BLaER1 treated with 17β-estradiol and CSF1 and Interleukin-3, amounts not matched to agents 10 nM and 100 nM (cell line): ENCODE data around the gene STAC3.

Source experiments
- H3K27ac ChIP-seq, 11 experiments: shearing (Covaris generic); formaldehyde crosslinking; 2 replicates each; pipeline ENCODE4 v1.8.1; 2022
- H3K27me3 ChIP-seq, 11 experiments: shearing (Covaris generic); formaldehyde crosslinking; 2 replicates each; pipeline ENCODE4 v1.8.1; 2022
- H3K36me3 ChIP-seq, 11 experiments: shearing (Covaris generic); formaldehyde crosslinking; 2 replicates each; pipeline ENCODE4 v1.8.1; 2022
- H3K4me1 ChIP-seq, 10 experiments: shearing (Covaris generic); formaldehyde crosslinking; 2 replicates each; pipeline ENCODE4 v1.8.1; 2022
- H3K4me2 ChIP-seq, 11 experiments: shearing (Covaris generic); formaldehyde crosslinking; 2 replicates each; pipeline ENCODE4 v1.8.1; 2022
- H3K4me3 ChIP-seq, 10 experiments: shearing (Covaris generic); formaldehyde crosslinking; 2 replicates each; pipeline ENCODE4 v1.8.1; 2022
- H3K9ac ChIP-seq, 11 experiments: shearing (Covaris generic); formaldehyde crosslinking; 2 replicates each; pipeline ENCODE4 v1.8.1; 2022
- H3K9me3 ChIP-seq, 11 experiments: shearing (Covaris generic); formaldehyde crosslinking; replicated peaks in 1 of 11; 2 replicates each; pipeline ENCODE4 v1.8.1; 2022
- H4K20me1 ChIP-seq, 11 experiments: shearing (Covaris generic); formaldehyde crosslinking; 2 replicates each; pipeline ENCODE4 v1.8.1; 2022
- Cebpa-rat ChIP-seq, 11 experiments: shearing (Covaris generic); IDR thresholded peaks; 2 replicates each; pipeline ENCODE4 v1.8.1; 2022

The STAC3 gene

DNA sequence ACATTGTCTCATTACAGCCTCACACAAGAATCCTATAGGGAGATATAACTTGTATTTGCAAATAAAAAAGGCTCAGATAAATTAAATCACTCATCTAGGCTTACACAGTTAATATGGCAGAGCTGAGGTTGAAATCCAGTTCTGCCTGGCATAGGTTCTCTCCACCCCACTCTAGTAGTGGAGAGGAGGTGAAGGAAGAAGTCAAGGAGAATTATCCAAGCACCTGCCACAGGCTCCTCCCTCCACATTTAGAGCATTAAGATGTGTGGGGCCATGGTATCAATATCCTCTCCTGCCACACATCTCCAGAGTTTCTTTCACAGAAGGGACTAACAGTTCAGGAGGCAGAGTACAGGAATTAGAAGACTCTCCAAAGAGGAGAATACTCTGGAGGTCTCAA lies 22.5 kb upstream of the STAC3 start:
- H3K9me3 ChIP-seq = peaks cover 0 to 7% (median 0%) of the 10 kb centered on the region in 11 experiments; a peak in 3 of 22 replicates
- no peaks in the 10 kb centered on the region for H3K27me3 ChIP-seq
- no peak overlapping the region for H3K4me3 ChIP-seq
- 0 out of 22 replicates have a peak overlapping the region, but pooled peaks of 1 of the 11 experiments have one; percentile 14 for H3K27ac ChIP-seq
- H3K9ac ChIP-seq = no peak overlapping the region; a peak in 1 of 22 replicates
- peaks cover 64 to 97% (median 87%) of the 10 kb centered on the region in 11 experiments for H3K36me3 ChIP-seq
- no peak for TF ChIP-seq Cebpa-rat (IDR thresholded peaks at IDR 0.05)
- H3K4me1 ChIP-seq = peaks cover 0 to 27% (median 12%) of the 10 kb centered on the region in 10 experiments; a peak in 15 of 20 replicates
- H4K20me1 ChIP-seq = no peaks in the 10 kb centered on the region
- H3K4me2 ChIP-seq = no peak overlapping the region

DNA sequence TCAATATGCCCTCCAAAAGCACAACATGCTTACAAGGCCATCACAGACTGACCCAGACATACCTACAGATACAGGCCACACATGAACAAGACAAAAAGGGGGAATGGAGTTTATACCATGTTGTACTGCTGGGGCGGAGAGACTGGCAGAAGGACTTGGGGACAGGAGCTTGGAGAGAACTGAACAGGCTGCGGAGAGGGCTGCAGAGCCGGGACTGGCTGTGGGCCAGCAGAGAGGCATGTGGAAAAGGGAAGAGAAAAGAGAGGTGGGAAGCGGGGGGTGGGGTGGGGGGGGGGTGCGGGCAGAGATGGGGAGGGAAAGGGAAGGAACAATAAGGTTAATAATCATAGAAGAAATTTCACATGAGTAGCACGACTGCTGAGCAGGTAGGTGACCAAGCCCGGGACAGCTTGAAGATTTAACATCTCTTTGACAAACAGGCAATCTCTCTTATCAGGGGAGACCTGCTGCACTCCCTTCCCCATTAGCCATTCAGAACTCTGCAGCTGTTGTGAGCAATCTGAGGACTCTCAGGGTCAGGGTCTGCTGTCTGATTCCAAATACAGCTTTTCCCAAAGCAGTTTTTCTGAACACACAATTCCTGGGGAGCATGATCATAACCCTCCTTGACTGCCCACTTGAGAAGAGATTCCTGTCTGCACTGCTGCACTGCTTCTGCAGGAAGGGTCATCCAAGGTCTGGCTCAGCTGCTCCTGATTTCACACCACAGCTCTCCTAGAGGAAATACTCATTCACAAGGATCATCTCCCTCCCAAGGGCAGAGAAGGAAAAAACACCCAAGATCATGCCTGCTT lies 21.6 kb upstream of the STAC3 start:
- Histone ChIP-seq H3K9ac (peak overlapping the region in 2 of 11 experiments; percentile 4 to 19; a peak in 1 of 22 replicates), H3K36me3 (peaks cover 62 to 97% (median 87%) of the 10 kb centered on the region in 11 experiments), H3K4me3 (no peak overlapping the region), H4K20me1 (no peaks in the 10 kb centered on the region), H3K27ac (0 out of 22 replicates have a peak overlapping the region, but pooled peaks of 1 of the 11 experiments have one; percentile 14), H3K27me3 (no peaks in the 10 kb centered on the region), H3K4me2 (peak overlapping the region in 2 of 11 experiments; percentile 23 to 24; a peak in 1 of 22 replicates), H3K9me3 (peaks cover 0 to 7% (median 0%) of the 10 kb centered on the region in 11 experiments; a peak in 3 of 22 replicates), H3K4me1 (peaks cover 0 to 25% (median 14%) of the 10 kb centered on the region in 10 experiments; a peak in 13 of 20 replicates)
- TF ChIP-seq Cebpa-rat (IDR thresholded peaks at IDR 0.05) = no peak

DNA sequence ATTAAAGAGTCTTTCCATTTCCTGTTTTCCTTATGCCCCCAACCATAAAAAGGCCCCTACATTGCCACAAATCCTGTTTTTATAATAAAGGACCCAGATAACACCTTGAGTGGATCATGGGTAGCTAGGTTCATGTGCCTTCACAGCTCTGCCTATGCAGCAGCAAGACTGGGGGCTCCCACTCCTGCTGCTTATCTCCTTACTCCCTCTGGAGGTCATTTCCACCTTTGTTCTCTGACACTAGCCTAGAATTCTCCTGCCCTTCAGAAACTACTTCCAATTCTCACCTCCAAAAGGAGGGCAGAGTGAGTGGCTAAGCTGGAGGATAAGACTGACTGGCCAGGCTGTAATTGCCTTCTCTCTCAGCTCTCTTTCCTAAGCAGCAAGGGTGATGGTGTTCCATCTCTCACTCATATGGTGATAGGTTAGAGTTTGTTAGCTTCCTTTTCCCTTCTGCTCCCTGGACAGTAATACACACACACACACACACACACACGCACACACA lies 20.0 kb upstream of the STAC3 start:
- peaks cover 0 to under 1% (median 0%) of the 10 kb centered on the region in 11 experiments; a peak in 2 of 22 replicates for H3K9me3 ChIP-seq
- H3K4me1 ChIP-seq = peaks cover 0 to 21% (median 12%) of the 10 kb centered on the region in 10 experiments; a peak in 13 of 20 replicates
- H3K27ac ChIP-seq = no peak overlapping the region; a peak in 1 of 22 replicates
- no peak overlapping the region for H3K4me3 ChIP-seq
- no peak for TF ChIP-seq Cebpa-rat (IDR thresholded peaks at IDR 0.05)
- H3K9ac ChIP-seq = no peak overlapping the region
- H3K27me3 ChIP-seq = no peaks in the 10 kb centered on the region
- H4K20me1 ChIP-seq = no peaks in the 10 kb centered on the region
- peaks cover 64 to 98% (median 87%) of the 10 kb centered on the region in 11 experiments for H3K36me3 ChIP-seq
- no peak overlapping the region for H3K4me2 ChIP-seq

GRCh38 chr12:57268264-57268663 lies 17.3 kb upstream of the STAC3 start:
- no peaks in the 10 kb centered on the region for H3K27me3 ChIP-seq
- H3K4me1 ChIP-seq = peaks cover 19 to 40% (median 30%) of the 10 kb centered on the region in 10 experiments
- no peaks in the 10 kb centered on the region; a peak in 1 of 22 replicates for H4K20me1 ChIP-seq
- H3K36me3 ChIP-seq = peaks cover 60 to 89% (median 77%) of the 10 kb centered on the region in 11 experiments
- peak overlapping the region in 6 of 11 experiments; percentile 3 to 44 (median 13); a peak in 4 of 22 replicates for H3K27ac ChIP-seq
- H3K4me3 ChIP-seq = no peak overlapping the region
- H3K9me3 ChIP-seq = no peaks in the 10 kb centered on the region
- TF ChIP-seq Cebpa-rat (IDR thresholded peaks at IDR 0.05) = no peak
- peak overlapping the region in 5 of 11 experiments; percentile 13 to 66 (median 59); a peak in 8 of 22 replicates for H3K4me2 ChIP-seq
- peak overlapping the region in 3 of 11 experiments; percentile 3 to 14 (median 8); a peak in 3 of 22 replicates for H3K9ac ChIP-seq

DNA sequence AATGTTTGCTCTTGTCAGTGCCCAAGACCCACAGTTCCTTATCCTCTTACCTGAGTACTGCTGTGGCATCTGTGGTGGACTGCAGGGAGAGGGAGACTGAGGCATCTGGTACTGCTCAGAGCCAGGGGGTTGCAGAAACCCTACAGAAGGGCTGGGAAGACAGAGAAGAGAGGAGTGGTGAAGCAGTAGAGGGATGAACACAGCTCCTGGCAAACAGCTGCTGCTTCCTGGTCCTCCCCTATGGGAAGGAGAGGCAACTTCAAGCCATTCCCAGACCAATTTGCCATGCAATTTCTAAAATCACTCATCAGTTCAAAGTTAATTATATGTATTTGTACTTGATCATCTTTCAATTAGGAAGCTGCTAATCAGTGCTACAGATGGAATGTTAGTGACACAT lies 15.7 kb upstream of the STAC3 start:
- Histone ChIP-seq H3K4me1 (peaks cover 22 to 38% (median 28%) of the 10 kb centered on the region in 10 experiments), H3K27me3 (no peaks in the 10 kb centered on the region), H3K4me2 (no peak overlapping the region), H4K20me1 (no peaks in the 10 kb centered on the region; a peak in 1 of 22 replicates), H3K4me3 (no peak overlapping the region), H3K27ac (0 out of 22 replicates have a peak overlapping the region, but pooled peaks of 1 of the 11 experiments have one; percentile 14), H3K9ac (no peak overlapping the region), H3K36me3 (peaks cover 63 to 91% (median 77%) of the 10 kb centered on the region in 11 experiments), H3K9me3 (no peaks in the 10 kb centered on the region)
- TF ChIP-seq Cebpa-rat (IDR thresholded peaks at IDR 0.05) = no peak

- peak overlapping the region in 1 of 11 experiments; percentile 59; a peak in 2 of 22 replicates for H3K27ac ChIP-seq
- H3K9ac ChIP-seq = peak overlapping the region in 3 of 11 experiments; percentile 22 to 28 (median 23); a peak in 5 of 22 replicates
- H3K36me3 ChIP-seq = peaks cover 70 to 91% (median 83%) of the 10 kb centered on the region in 11 experiments
- H3K4me2 ChIP-seq = peak overlapping the region in 9 of 11 experiments; percentile 37 to 64 (median 46); a peak in 14 of 22 replicates
- H4K20me1 ChIP-seq = no peaks in the 10 kb centered on the region; a peak in 2 of 22 replicates
- H3K4me3 ChIP-seq = no peak overlapping the region
- no peaks in the 10 kb centered on the region for H3K27me3 ChIP-seq
- no peaks in the 10 kb centered on the region for H3K9me3 ChIP-seq
- peaks cover 13 to 32% (median 26%) of the 10 kb centered on the region in 10 experiments for H3K4me1 ChIP-seq
- TF ChIP-seq Cebpa-rat (IDR thresholded peaks at IDR 0.05) = no peak
Observed at GRCh38 chr12:57263096-57263495, 12.1 kb upstream of the STAC3 start.

- no peak for TF ChIP-seq Cebpa-rat (IDR thresholded peaks at IDR 0.05)
- no peaks in the 10 kb centered on the region; a peak in 2 of 22 replicates for H4K20me1 ChIP-seq
- no peaks in the 10 kb centered on the region for H3K27me3 ChIP-seq
- peaks cover 70 to 91% (median 83%) of the 10 kb centered on the region in 11 experiments for H3K36me3 ChIP-seq
- no peaks in the 10 kb centered on the region for H3K9me3 ChIP-seq
- peak overlapping the region in 3 of 11 experiments; percentile 3 to 28 (median 13); a peak in 5 of 22 replicates for H3K9ac ChIP-seq
- no peak overlapping the region for H3K4me2 ChIP-seq
- H3K4me1 ChIP-seq = peaks cover 9 to 31% (median 24%) of the 10 kb centered on the region in 10 experiments
- no peak overlapping the region for H3K27ac ChIP-seq
- H3K4me3 ChIP-seq = no peak overlapping the region
Observed at GRCh38 chr12:57262126-57262822, 11.3 kb upstream of the STAC3 start.

DNA sequence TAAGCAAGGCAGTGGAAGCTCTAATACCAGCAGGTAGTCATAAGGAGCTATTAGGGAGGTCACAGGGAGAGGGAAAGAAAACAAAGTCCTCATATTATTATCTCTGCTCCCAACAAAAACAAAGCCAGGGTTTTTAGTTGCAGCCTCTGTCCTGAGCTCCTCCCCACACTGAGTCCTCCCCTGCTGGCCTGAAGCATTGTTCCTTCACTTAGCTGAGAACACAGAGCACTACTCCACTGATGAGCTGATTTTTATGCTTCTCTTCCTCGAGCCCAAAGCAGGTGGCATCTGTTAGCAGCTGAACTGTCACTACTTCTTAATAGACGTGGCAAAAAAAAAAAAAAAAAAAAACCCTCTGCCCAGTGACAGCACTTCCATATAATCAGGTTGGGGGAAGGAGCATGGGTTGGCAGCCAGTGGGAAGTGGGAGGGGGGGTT lies 10.5 kb upstream of the STAC3 start:
- Histone ChIP-seq H3K27me3 (no peaks in the 10 kb centered on the region), H3K9ac (no peak overlapping the region; a peak in 1 of 22 replicates), H3K9me3 (no peaks in the 10 kb centered on the region), H3K4me2 (no peak overlapping the region), H3K4me3 (no peak overlapping the region), H3K36me3 (peaks cover 71 to 91% (median 83%) of the 10 kb centered on the region in 11 experiments), H3K4me1 (peaks cover 9 to 31% (median 24%) of the 10 kb centered on the region in 10 experiments), H3K27ac (no peak overlapping the region), H4K20me1 (no peaks in the 10 kb centered on the region; a peak in 2 of 22 replicates)
- no peak for TF ChIP-seq Cebpa-rat (IDR thresholded peaks at IDR 0.05)
